ENCODE data around the gene GRID2.

The GRID2 gene

GRCh38 chr4:92305148-92305877 lies 1.5 kb downstream of the GRID2 start:
- peak overlapping the region; percentile 87; the same call in 1 of the 2 replicates for H3K27ac ChIP-seq (ENCODE audit: low read depth, low read length)
- peak overlapping the region; percentile 80 for H3K4me3 ChIP-seq (ENCODE audit: low read length)

GRCh38 chr4:92305878-92306520 lies 2.2 kb downstream of the GRID2 start:
- no peaks in the 10 kb centered on the region for H3K9me3 ChIP-seq (ENCODE audit: insufficient read depth, low read depth, low read length)
- peaks cover 40% of the 10 kb centered on the region; the same call in 1 of the 2 replicates for H3K27me3 ChIP-seq (ENCODE audit: insufficient read depth, low read length)

More at GRCh38 chr4:92305148-92305877, 1.5 kb downstream of the GRID2 start:
- no peaks in the 10 kb centered on the region for H3K36me3 ChIP-seq (ENCODE audit: insufficient read depth, low read length)
- under 1% methylated on average over 68 of the region's 68 CpGs for WGBS
- peak overlapping the region; percentile 73 for H3K9ac ChIP-seq (ENCODE audit: low read depth, low read length)
- peaks cover 30% of the 10 kb centered on the region for H3K4me1 ChIP-seq (ENCODE audit: insufficient read depth, low read length)
- H3K9me3 ChIP-seq (ENCODE audit: insufficient read depth, low read depth, low read length) = no peaks in the 10 kb centered on the region
- peaks cover 40% of the 10 kb centered on the region; the same call in 1 of the 2 replicates for H3K27me3 ChIP-seq (ENCODE audit: insufficient read depth, low read length)

GRCh38 chr4:92307181-92307580 lies 3.4 kb downstream of the GRID2 start:
- 88% methylated on average over 1 of the region's 2 CpGs for WGBS
- H3K9me3 ChIP-seq (ENCODE audit: insufficient read depth, low read depth, low read length) = no peaks in the 10 kb centered on the region
- peaks cover 24% of the 10 kb centered on the region for H3K4me1 ChIP-seq (ENCODE audit: insufficient read depth, low read length)
- no peak overlapping the region for H3K27ac ChIP-seq (ENCODE audit: low read depth, low read length)
- peaks cover 31% of the 10 kb centered on the region; the same call in 1 of the 2 replicates for H3K27me3 ChIP-seq (ENCODE audit: insufficient read depth, low read length)
- no peak overlapping the region for H3K9ac ChIP-seq (ENCODE audit: low read depth, low read length)
- H3K4me3 ChIP-seq (ENCODE audit: low read length) = peak overlapping the region; percentile 80; the same call in 1 of the 2 replicates
- H3K36me3 ChIP-seq (ENCODE audit: insufficient read depth, low read length) = no peaks in the 10 kb centered on the region

More at GRCh38 chr4:92305878-92306520, 2.2 kb downstream of the GRID2 start:
- H3K36me3 ChIP-seq (ENCODE audit: insufficient read depth, low read length) = no peaks in the 10 kb centered on the region
- peaks cover 30% of the 10 kb centered on the region for H3K4me1 ChIP-seq (ENCODE audit: insufficient read depth, low read length)
- peak overlapping the region; percentile 87; the same call in 1 of the 2 replicates for H3K27ac ChIP-seq (ENCODE audit: low read depth, low read length)
- under 1% methylated on average over 15 of the region's 15 CpGs for WGBS
- peak overlapping the region; percentile 80 for H3K4me3 ChIP-seq (ENCODE audit: low read length)
- peak overlapping the region; percentile 73 for H3K9ac ChIP-seq (ENCODE audit: low read depth, low read length)

GRCh38 chr4:92307866-92308265 lies 4.1 kb downstream of the GRID2 start:
- no peaks in the 10 kb centered on the region for H3K9me3 ChIP-seq (ENCODE audit: insufficient read depth, low read depth, low read length)
- 60% methylated on average over 4 of the region's 4 CpGs for WGBS
- H3K4me1 ChIP-seq (ENCODE audit: insufficient read depth, low read length) = peaks cover 17% of the 10 kb centered on the region
- peaks cover 24% of the 10 kb centered on the region; the same call in 1 of the 2 replicates for H3K27me3 ChIP-seq (ENCODE audit: insufficient read depth, low read length)
- H3K4me3 ChIP-seq (ENCODE audit: low read length) = no peak overlapping the region
- H3K36me3 ChIP-seq (ENCODE audit: insufficient read depth, low read length) = no peaks in the 10 kb centered on the region
- H3K9ac ChIP-seq (ENCODE audit: low read depth, low read length) = no peak overlapping the region
- H3K27ac ChIP-seq (ENCODE audit: low read depth, low read length) = no peak overlapping the region

GRCh38 chr4:92317047-92317446 lies 13.3 kb downstream of the GRID2 start:
- H3K4me1 ChIP-seq (ENCODE audit: insufficient read depth, low read length) = no peaks in the 10 kb centered on the region
- no peaks in the 10 kb centered on the region for H3K36me3 ChIP-seq (ENCODE audit: insufficient read depth, low read length)
- 100% methylated on average over 1 of the region's 1 CpG for WGBS
- H3K9ac ChIP-seq (ENCODE audit: low read depth, low read length) = no peak overlapping the region
- H3K27me3 ChIP-seq (ENCODE audit: insufficient read depth, low read length) = no peaks in the 10 kb centered on the region
- no peak overlapping the region for H3K27ac ChIP-seq (ENCODE audit: low read depth, low read length)
- no peaks in the 10 kb centered on the region for H3K9me3 ChIP-seq (ENCODE audit: insufficient read depth, low read depth, low read length)
- no peak overlapping the region for H3K4me3 ChIP-seq (ENCODE audit: low read length)

- Histone ChIP-seq H3K4me1 (ENCODE audit: insufficient read depth, low read length) (peaks cover 10% of the 10 kb centered on the region), H3K9ac (ENCODE audit: low read depth, low read length) (no peak overlapping the region), H3K27ac (ENCODE audit: low read depth, low read length) (no peak overlapping the region), H3K27me3 (ENCODE audit: insufficient read depth, low read length) (no peaks in the 10 kb centered on the region), H3K9me3 (ENCODE audit: insufficient read depth, low read depth, low read length) (no peaks in the 10 kb centered on the region), H3K36me3 (ENCODE audit: insufficient read depth, low read length) (no peaks in the 10 kb centered on the region), H3K4me3 (ENCODE audit: low read length) (no peak overlapping the region)
- 95% methylated on average over 2 of the region's 2 CpGs for WGBS
Observed at GRCh38 chr4:92328095-92328494, 24.3 kb downstream of the GRID2 start.

GRCh38 chr4:92333016-92333415 lies 29.2 kb downstream of the GRID2 start:
- Histone ChIP-seq H3K9me3 (ENCODE audit: insufficient read depth, low read depth, low read length) (no peaks in the 10 kb centered on the region), H3K9ac (ENCODE audit: low read depth, low read length) (no peak overlapping the region), H3K36me3 (ENCODE audit: insufficient read depth, low read length) (no peaks in the 10 kb centered on the region; the same call in 1 of the 2 replicates), H3K27me3 (ENCODE audit: insufficient read depth, low read length) (no peaks in the 10 kb centered on the region), H3K4me1 (ENCODE audit: insufficient read depth, low read length) (peaks cover 10% of the 10 kb centered on the region), H3K4me3 (ENCODE audit: low read length) (no peak overlapping the region), H3K27ac (ENCODE audit: low read depth, low read length) (no peak overlapping the region)
- WGBS = 96% methylated on average over 2 of the region's 2 CpGs

- H3K4me1 ChIP-seq (ENCODE audit: insufficient read depth, low read length) = peaks cover 10% of the 10 kb centered on the region
- no peaks in the 10 kb centered on the region for H3K9me3 ChIP-seq (ENCODE audit: insufficient read depth, low read depth, low read length)
- no peak overlapping the region for H3K4me3 ChIP-seq (ENCODE audit: low read length)
- no peaks in the 10 kb centered on the region; the same call in 1 of the 2 replicates for H3K36me3 ChIP-seq (ENCODE audit: insufficient read depth, low read length)
- 75% methylated on average over 1 of the region's 1 CpG for WGBS
- H3K9ac ChIP-seq (ENCODE audit: low read depth, low read length) = no peak overlapping the region
- no peak overlapping the region for H3K27ac ChIP-seq (ENCODE audit: low read depth, low read length)
- H3K27me3 ChIP-seq (ENCODE audit: insufficient read depth, low read length) = no peaks in the 10 kb centered on the region
Observed at GRCh38 chr4:92334716-92335350, 31.1 kb downstream of the GRID2 start.

GRCh38 chr4:92339676-92340075 lies 35.9 kb downstream of the GRID2 start:
- H3K9ac ChIP-seq (ENCODE audit: low read depth, low read length) = no peak overlapping the region
- H3K27me3 ChIP-seq (ENCODE audit: insufficient read depth, low read length) = no peaks in the 10 kb centered on the region
- H3K9me3 ChIP-seq (ENCODE audit: insufficient read depth, low read depth, low read length) = no peaks in the 10 kb centered on the region
- 95% methylated on average over 4 of the region's 4 CpGs for WGBS
- H3K27ac ChIP-seq (ENCODE audit: low read depth, low read length) = no peak overlapping the region
- H3K4me1 ChIP-seq (ENCODE audit: insufficient read depth, low read length) = no peaks in the 10 kb centered on the region
- H3K4me3 ChIP-seq (ENCODE audit: low read length) = no peak overlapping the region
- H3K36me3 ChIP-seq (ENCODE audit: insufficient read depth, low read length) = no peaks in the 10 kb centered on the region; the same call in 1 of the 2 replicates

GRCh38 chr4:92344216-92344615 lies 40.5 kb downstream of the GRID2 start:
- Histone ChIP-seq H3K9ac (ENCODE audit: low read depth, low read length) (no peak overlapping the region), H3K4me3 (ENCODE audit: low read length) (no peak overlapping the region), H3K27ac (ENCODE audit: low read depth, low read length) (no peak overlapping the region), H3K9me3 (ENCODE audit: insufficient read depth, low read depth, low read length) (no peaks in the 10 kb centered on the region), H3K27me3 (ENCODE audit: insufficient read depth, low read length) (no peaks in the 10 kb centered on the region), H3K4me1 (ENCODE audit: insufficient read depth, low read length) (no peaks in the 10 kb centered on the region), H3K36me3 (ENCODE audit: insufficient read depth, low read length) (no peaks in the 10 kb centered on the region)
- 89% methylated on average over 3 of the region's 3 CpGs for WGBS

- Histone ChIP-seq H3K9ac (ENCODE audit: low read depth, low read length) (no peak overlapping the region), H3K27me3 (ENCODE audit: insufficient read depth, low read length) (no peaks in the 10 kb centered on the region), H3K4me3 (ENCODE audit: low read length) (no peak overlapping the region), H3K27ac (ENCODE audit: low read depth, low read length) (no peak overlapping the region), H3K4me1 (ENCODE audit: insufficient read depth, low read length) (no peaks in the 10 kb centered on the region), H3K9me3 (ENCODE audit: insufficient read depth, low read depth, low read length) (no peaks in the 10 kb centered on the region), H3K36me3 (ENCODE audit: insufficient read depth, low read length) (no peaks in the 10 kb centered on the region)
- WGBS = 91% methylated on average over 3 of the region's 3 CpGs
Observed at GRCh38 chr4:92346289-92346688, 42.5 kb downstream of the GRID2 start.
